GM18870 (cell line): ENCODE data around the gene ATL3.
"Not testable (repeated sequence)": the region's sequence is repeated elsewhere in the genome, so short reads cannot be mapped to it uniquely, and the experiment has no call there.

Experiments
- ATAC-seq: cut with Tn5 transposase; IDR thresholded peaks from one replicate; pipeline ENCODE4 v1.9.1; 2021; ENCODE audit warnings: moderate library complexity; ENCODE audit not compliant: unreplicated experiment

ATL3 gene

GRCh38 chr11:63590024-63590788, 81.0 kb downstream of the ATL3 start:
- ATAC-seq: no peak

- ATAC-seq: no peak
These were observed 82.2 kb downstream of the ATL3 start for GRCh38 chr11:63589000-63589399.

GRCh38 chr11:63586451-63587166, 84.6 kb downstream of the ATL3 start:
- ATAC-seq: no peak

- ATAC-seq: no peak
These were observed 87.9 kb downstream of the ATL3 start for GRCh38 chr11:63583357-63583677.

- not testable (repeated sequence) for ATAC-seq
These were observed 90.0 kb downstream of the ATL3 start for GRCh38 chr11:63581224-63581623.

- ATAC-seq: not testable (repeated sequence)
These were observed 92.3 kb downstream of the ATL3 start for GRCh38 chr11:63578882-63579281.

- ATAC-seq: no peak
These were observed 96.1 kb downstream of the ATL3 start for GRCh38 chr11:63574856-63575602.
